Prostate gland (tissue), 2 donors: ENCODE results near the gene PACS1.

Experiments
- CTCF ChIP-seq, 4 experiments: fragments of 200-600 bp in 2 of 4; fragments of 450-650 bp in 2 of 4; sonication (generic) in 2 of 4; IDR thresholded peaks; 1 replicate in 3 of 4; 2 replicates in 1 of 4; pipeline ENCODE4 v1.5.1; 2016 to 2019; ENCODE audit warnings: antibody characterized with exemption in 4 of 4, mild to moderate bottlenecking in 2 of 4, moderate library complexity in 2 of 4
- POLR2A ChIP-seq: fragments of 450-650 bp; IDR thresholded peaks from one replicate; pipeline ENCODE4 v1.6.1; 2016; ENCODE audit warnings: antibody characterized with exemption, mild to moderate bottlenecking

DNA sequence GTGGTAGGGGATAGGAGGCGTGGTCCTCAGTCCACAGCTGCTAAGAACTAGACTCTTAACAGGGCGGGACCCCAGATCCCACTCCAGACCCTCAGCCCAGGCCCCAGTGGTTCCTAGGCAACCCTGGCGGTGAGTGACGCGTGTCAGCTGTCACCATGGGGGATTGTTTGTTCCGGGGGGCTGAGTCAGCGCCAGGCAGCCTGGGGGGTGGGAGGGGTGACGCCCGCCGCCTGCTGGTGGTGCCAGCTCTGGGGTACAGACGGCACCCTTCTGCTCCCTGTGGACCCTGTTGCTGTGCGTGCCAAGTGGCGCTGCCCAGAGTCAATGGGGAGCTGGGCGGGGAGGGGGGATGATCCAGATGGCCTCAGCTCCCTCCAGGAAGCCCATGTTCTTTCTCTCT, 210.4 kb downstream of the PACS1 start:
- TF ChIP-seq CTCF (IDR thresholded peaks at IDR 0.05) (no peak), POLR2A (no peak)
